ENCODE data around the gene TENM3. TPM values are rescaled to one million over a fixed set of nuclear protein-coding genes. Genes with fewer than 3 reads are reported as not detected.

TENM3 gene
- total and polyA plus RNA-seq, 12 donors: 0.20 to 6.6 (median 3.5) TPM

DNA sequence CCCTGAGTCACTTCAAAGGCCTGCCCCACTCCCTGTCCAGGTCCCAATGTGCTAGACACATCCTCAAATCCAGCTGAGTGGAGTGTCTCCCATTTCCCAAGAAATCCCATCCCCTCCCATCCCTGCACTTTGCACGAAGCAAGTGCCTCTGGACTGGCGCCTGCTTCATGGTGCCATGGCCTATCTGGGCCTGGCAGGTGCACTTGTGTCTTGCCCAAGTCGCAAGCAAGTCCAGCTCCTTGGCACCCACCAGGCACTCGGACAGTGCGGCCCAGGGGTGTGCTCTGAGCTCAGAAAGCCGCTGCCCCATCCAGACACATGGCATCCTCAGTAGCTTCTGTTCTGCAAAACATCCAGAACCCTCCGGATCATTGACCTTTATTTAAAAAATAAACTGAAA is 576.5 kb downstream of the TENM3 start:
- TF ChIP-seq, protein P1, sequence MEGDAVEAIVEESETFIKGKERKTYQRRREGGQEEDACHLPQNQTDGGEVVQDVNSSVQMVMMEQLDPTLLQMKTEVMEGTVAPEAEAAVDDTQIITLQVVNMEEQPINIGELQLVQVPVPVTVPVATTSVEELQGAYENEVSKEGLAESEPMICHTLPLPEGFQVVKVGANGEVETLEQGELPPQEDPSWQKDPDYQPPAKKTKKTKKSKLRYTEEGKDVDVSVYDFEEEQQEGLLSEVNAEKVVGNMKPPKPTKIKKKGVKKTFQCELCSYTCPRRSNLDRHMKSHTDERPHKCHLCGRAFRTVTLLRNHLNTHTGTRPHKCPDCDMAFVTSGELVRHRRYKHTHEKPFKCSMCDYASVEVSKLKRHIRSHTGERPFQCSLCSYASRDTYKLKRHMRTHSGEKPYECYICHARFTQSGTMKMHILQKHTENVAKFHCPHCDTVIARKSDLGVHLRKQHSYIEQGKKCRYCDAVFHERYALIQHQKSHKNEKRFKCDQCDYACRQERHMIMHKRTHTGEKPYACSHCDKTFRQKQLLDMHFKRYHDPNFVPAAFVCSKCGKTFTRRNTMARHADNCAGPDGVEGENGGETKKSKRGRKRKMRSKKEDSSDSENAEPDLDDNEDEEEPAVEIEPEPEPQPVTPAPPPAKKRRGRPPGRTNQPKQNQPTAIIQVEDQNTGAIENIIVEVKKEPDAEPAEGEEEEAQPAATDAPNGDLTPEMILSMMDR (IDR thresholded peaks at IDR 0.05): no peak
- DNase-seq (no peak), ATAC-seq (peak in 1 of 8 donors; percentile 47)
- no peaks in the 10 kb centered on the region for H3K4me1 ChIP-seq
- H3K9me3 ChIP-seq: no peaks in the 10 kb centered on the region
- H3K36me3 ChIP-seq: no peaks in the 10 kb centered on the region
- H3K4me3 ChIP-seq: no peak overlapping the region
- no peak overlapping the region for H3K27ac ChIP-seq
- WGBS, 2 donors: 92 to 94% methylated on average over 7 of the region's 7 CpGs
- no peaks in the 10 kb centered on the region for H3K27me3 ChIP-seq
- intact Hi-C loops (cut with DNase I): no loop called here

- H3K4me1 ChIP-seq: no peaks in the 10 kb centered on the region
- 87 to 91% methylated on average over 11 of the region's 11 CpGs for WGBS, 2 donors
- ATAC-seq (no peak), DNase-seq (no peak)
- H3K4me3 ChIP-seq: no peak overlapping the region
- no peak overlapping the region for H3K27ac ChIP-seq
- intact Hi-C loops (cut with DNase I): no loop called here
- TF ChIP-seq, protein P1 (IDR thresholded peaks at IDR 0.05): no peak
- H3K27me3 ChIP-seq: peaks cover 0 to 5% (median 0%) of the 10 kb centered on the region in 7 donors
- H3K9me3 ChIP-seq: no peaks in the 10 kb centered on the region
- no peaks in the 10 kb centered on the region for H3K36me3 ChIP-seq
These were observed 579.4 kb downstream of the TENM3 start for GRCh38 chr4:182822554-182822953.

GRCh38 chr4:182823576-182823975 is 580.4 kb downstream of the TENM3 start:
- no peaks in the 10 kb centered on the region for H3K36me3 ChIP-seq
- no peak overlapping the region for H3K27ac ChIP-seq
- TF ChIP-seq, protein P1 (IDR thresholded peaks at IDR 0.05): no peak
- H3K4me1 ChIP-seq: no peaks in the 10 kb centered on the region
- no peaks in the 10 kb centered on the region for H3K9me3 ChIP-seq
- ATAC-seq (no peak), DNase-seq (no peak)
- intact Hi-C loops (cut with DNase I): no loop called here
- no peak overlapping the region for H3K4me3 ChIP-seq
- 73 to 84% methylated on average over 1 of the region's 1 CpG for WGBS, 2 donors
- H3K27me3 ChIP-seq: peaks cover 0 to 9% (median 3%) of the 10 kb centered on the region in 7 donors

DNA sequence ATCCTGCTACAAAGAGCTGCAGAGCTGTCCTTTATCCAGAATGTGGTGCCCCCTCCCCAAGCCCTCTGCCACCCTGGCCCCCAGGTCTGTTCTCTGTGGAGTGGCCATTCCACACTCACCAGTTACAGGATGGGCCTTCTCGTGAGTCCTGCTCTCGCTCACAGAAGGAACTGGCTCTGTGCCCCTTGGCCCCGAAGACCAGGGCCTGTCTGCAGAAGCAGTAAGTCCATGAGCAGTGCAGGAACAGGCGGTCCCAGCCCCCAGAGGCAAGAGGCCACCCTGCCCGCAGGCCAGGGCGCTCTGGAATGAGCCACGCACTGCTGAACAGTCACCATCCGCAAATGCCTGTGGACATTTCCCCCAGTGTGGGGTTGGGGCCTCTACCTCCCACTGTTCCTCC is 581.8 kb downstream of the TENM3 start:
- TF ChIP-seq, protein P1 (IDR thresholded peaks at IDR 0.05): no peak
- Histone ChIP-seq H3K4me3 (no peak overlapping the region), H3K27ac (no peak overlapping the region), H3K27me3 (peaks cover 0 to 9% (median 3%) of the 10 kb centered on the region in 7 donors), H3K36me3 (no peaks in the 10 kb centered on the region), H3K9me3 (no peaks in the 10 kb centered on the region), H3K4me1 (no peaks in the 10 kb centered on the region)
- WGBS, 2 donors: 86% methylated on average over 8 of the region's 8 CpGs
- ATAC-seq (no peak), DNase-seq (no peak)
- intact Hi-C loops (cut with DNase I): no loop called here
